A673 (cell line): ENCODE results near the gene RGS7.
"Not testable (repeated sequence)": the region's sequence is repeated elsewhere in the genome, so short reads cannot be mapped to it uniquely, and the experiment has no call there.

Experiments
- EZH2 ChIP-seq: fragments of 200-600 bp; sonication (generic); IDR thresholded peaks from 2 replicates; pipeline ENCODE4 v1.6.1; 2017; ENCODE audit warnings: borderline replicate concordance, low read depth, mild to moderate bottlenecking, mixed read lengths, antibody characterized with exemption, low read length; ENCODE audit not compliant: poor library complexity, severe bottlenecking
- TF ChIP-seq, protein P1 (sequence below): fragments of 300-800, 200-600 bp; sonication (generic); conservative IDR thresholded peaks from 2 replicates; pipeline ENCODE4 v1.5.1; 2017; ENCODE audit warnings: low read depth, mild to moderate bottlenecking, antibody characterized with exemption, low read length, moderate library complexity, mixed read lengths

DNA sequence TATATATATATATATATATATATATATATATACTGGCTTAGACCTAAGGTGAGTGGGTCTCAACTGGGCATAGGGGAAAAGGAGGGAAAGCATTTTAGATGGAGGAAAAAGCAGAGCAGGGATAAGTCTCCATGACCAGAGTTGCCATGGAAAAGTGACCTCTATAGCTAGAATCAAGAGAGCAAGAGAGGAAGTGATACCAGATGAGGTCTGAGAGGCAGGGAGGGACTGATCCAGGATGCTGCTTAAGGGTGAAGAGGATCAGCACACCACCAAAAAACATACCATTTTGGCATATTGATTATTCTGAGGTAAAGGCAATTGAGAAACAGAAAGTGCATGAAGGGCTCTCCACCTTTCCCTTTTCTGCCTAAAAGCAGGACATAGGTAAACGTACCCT lies 267.9 kb downstream of the RGS7 start:
- TF ChIP-seq, protein P1, sequence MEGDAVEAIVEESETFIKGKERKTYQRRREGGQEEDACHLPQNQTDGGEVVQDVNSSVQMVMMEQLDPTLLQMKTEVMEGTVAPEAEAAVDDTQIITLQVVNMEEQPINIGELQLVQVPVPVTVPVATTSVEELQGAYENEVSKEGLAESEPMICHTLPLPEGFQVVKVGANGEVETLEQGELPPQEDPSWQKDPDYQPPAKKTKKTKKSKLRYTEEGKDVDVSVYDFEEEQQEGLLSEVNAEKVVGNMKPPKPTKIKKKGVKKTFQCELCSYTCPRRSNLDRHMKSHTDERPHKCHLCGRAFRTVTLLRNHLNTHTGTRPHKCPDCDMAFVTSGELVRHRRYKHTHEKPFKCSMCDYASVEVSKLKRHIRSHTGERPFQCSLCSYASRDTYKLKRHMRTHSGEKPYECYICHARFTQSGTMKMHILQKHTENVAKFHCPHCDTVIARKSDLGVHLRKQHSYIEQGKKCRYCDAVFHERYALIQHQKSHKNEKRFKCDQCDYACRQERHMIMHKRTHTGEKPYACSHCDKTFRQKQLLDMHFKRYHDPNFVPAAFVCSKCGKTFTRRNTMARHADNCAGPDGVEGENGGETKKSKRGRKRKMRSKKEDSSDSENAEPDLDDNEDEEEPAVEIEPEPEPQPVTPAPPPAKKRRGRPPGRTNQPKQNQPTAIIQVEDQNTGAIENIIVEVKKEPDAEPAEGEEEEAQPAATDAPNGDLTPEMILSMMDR: not testable (repeated sequence)
- not testable (repeated sequence) for TF ChIP-seq EZH2
